ENCODE results near the gene SNTG2. TPM values are rescaled to one million over a fixed set of nuclear protein-coding genes. Genes with fewer than 3 reads are reported as not detected.

Gene SNTG2
- total RNA-seq, 4 donors from 2014 or later: 1.7 to 5.9 (median 2.0) TPM; not detected in 1

DNA sequence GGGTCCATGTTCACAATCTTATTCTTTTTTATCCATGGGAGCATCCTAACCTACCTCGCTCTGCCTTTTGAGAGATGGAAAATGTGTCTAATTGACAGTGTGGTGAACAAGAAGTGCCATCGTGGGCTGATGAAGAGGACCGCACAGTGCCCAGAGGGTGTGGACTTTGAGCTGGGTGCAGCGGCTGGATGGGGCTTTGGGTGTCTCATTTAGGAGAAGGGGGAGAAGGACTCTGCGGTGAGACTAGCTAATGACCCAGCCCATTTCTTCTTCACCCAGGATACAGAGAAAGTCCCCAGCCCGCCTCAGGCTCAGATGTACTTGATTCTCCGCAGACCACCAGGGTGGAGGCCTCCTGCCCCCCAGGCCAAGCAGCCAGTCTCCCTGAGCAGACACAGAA is 33.7 kb upstream of the SNTG2 start:
- TF ChIP-seq CTCF (IDR thresholded peaks at IDR 0.05) (no peak), POLR2A (IDR thresholded peaks at IDR 0.05) (no peak)
- intact Hi-C loops (cut with DNase I): no loop called here
- H3K4me3 ChIP-seq: no peak overlapping the region
- no peaks in the 10 kb centered on the region for H3K9me3 ChIP-seq
- no peak for DNase-seq
- 90 to 95% methylated on average over 7 of the region's 7 CpGs for WGBS, 2 donors
- no peak overlapping the region for H3K27ac ChIP-seq
- no peaks in the 10 kb centered on the region for H3K36me3 ChIP-seq
- H3K4me1 ChIP-seq: no peaks in the 10 kb centered on the region
- peaks cover 0 to 16% (median 0%) of the 10 kb centered on the region in 4 donors for H3K27me3 ChIP-seq

GRCh38 chr2:919672-920071 is 31.0 kb upstream of the SNTG2 start:
- Histone ChIP-seq H3K4me3 (no peak overlapping the region), H3K36me3 (no peaks in the 10 kb centered on the region), H3K4me1 (no peaks in the 10 kb centered on the region), H3K27ac (no peak overlapping the region), H3K9me3 (no peaks in the 10 kb centered on the region), H3K27me3 (peaks cover 0 to 16% (median 0%) of the 10 kb centered on the region in 4 donors)
- TF ChIP-seq POLR2A (IDR thresholded peaks at IDR 0.05): no peak
- TF ChIP-seq CTCF (IDR thresholded peaks at IDR 0.05): no peak
- intact Hi-C loops (cut with DNase I): no loop called here
- no peak for DNase-seq

- no peaks in the 10 kb centered on the region for H3K36me3 ChIP-seq
- no peak overlapping the region for H3K4me3 ChIP-seq
- WGBS, 2 donors: 81 to 85% methylated on average over 10 to 11 of the region's 11 CpGs
- intact Hi-C loops (cut with DNase I): no loop called here
- no peaks in the 10 kb centered on the region for H3K4me1 ChIP-seq
- no peaks in the 10 kb centered on the region for H3K9me3 ChIP-seq
- peaks cover 0 to 16% (median 0%) of the 10 kb centered on the region in 4 donors for H3K27me3 ChIP-seq
- no peak for DNase-seq
- H3K27ac ChIP-seq: no peak overlapping the region
- TF ChIP-seq CTCF (IDR thresholded peaks at IDR 0.05): no peak
- no peak for TF ChIP-seq POLR2A (IDR thresholded peaks at IDR 0.05)
Measured at GRCh38 chr2:920573-920972, 30.1 kb upstream of the SNTG2 start.

- DNase-seq: no peak
Measured at GRCh38 chr2:920999-921398, 29.6 kb upstream of the SNTG2 start.

DNA sequence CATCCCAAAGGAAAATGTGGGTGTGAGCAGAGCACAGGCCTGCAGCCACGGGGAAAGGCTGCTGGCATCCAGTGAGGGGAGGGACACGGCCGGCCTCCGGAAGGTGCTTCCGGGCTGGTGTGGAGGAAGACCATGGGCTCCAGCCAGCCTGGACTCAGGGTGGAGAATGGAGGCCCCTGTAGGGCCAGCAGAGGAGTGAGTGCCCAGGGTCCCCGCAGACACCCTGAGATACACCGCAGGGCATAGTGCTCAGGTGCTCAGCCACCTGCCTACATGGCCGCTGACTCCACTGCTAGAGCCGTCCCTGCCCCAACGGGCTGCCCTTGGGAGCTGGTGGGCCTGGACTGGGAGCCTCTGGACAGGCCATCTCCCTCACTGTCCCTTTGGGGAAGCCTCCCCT is 28.5 kb upstream of the SNTG2 start:
- Histone ChIP-seq H3K4me1 (no peaks in the 10 kb centered on the region), H3K4me3 (no peak overlapping the region), H3K27me3 (peaks cover 0 to 7% (median 0%) of the 10 kb centered on the region in 4 donors), H3K36me3 (no peaks in the 10 kb centered on the region), H3K9me3 (no peaks in the 10 kb centered on the region), H3K27ac (no peak overlapping the region)
- intact Hi-C loops (cut with DNase I): no loop called here
- no peak for DNase-seq
- WGBS, 2 donors: 100% methylated on average over 4 of the region's 10 CpGs; no CpG with 5 or more reads in 1 of the 2 donors
- TF ChIP-seq POLR2A (IDR thresholded peaks at IDR 0.05): no peak
- no peak for TF ChIP-seq CTCF (IDR thresholded peaks at IDR 0.05)

More at GRCh38 chr2:920999-921398, 29.6 kb upstream of the SNTG2 start:
- intact Hi-C loops (cut with DNase I): no loop called here
- no peak for TF ChIP-seq POLR2A (IDR thresholded peaks at IDR 0.05)
- no peak for TF ChIP-seq CTCF (IDR thresholded peaks at IDR 0.05)
- Histone ChIP-seq H3K27ac (no peak overlapping the region), H3K9me3 (no peaks in the 10 kb centered on the region), H3K36me3 (no peaks in the 10 kb centered on the region), H3K27me3 (peaks cover 0 to 16% (median 0%) of the 10 kb centered on the region in 4 donors), H3K4me3 (no peak overlapping the region), H3K4me1 (no peaks in the 10 kb centered on the region)
- whole genome bisulfite sequencing, 2 donors: 83 to 92% methylated on average over 13 of the region's 13 CpGs

All from esophagus squamous epithelium (tissue), 5 donors.